Measurements from ENCODE around the gene ANO8. TPM values are rescaled to one million over a fixed set of nuclear protein-coding genes. Genes with fewer than 3 reads are reported as not detected.

Gene ANO8
- total RNA-seq, 1 experiment from 2014 or later: 0.82 TPM

GRCh38 chr19:17294051-17294891, 40.4 kb downstream of the ANO8 start:
- no peak overlapping the region for H3K9ac ChIP-seq (ENCODE audit: low read length)
- no peak overlapping the region for H3K4me3 ChIP-seq (ENCODE audit: low read length)
- peak; percentile 78 for DNase-seq
- H3K9me3 ChIP-seq (ENCODE audit: low read length): no peaks in the 10 kb centered on the region
- H3K27me3 ChIP-seq (ENCODE audit: low read length): no peaks in the 10 kb centered on the region
- H3K79me2 ChIP-seq (ENCODE audit: low read length): peaks cover 8% of the 10 kb centered on the region
- peaks cover 10% of the 10 kb centered on the region for H3K4me1 ChIP-seq (ENCODE audit: low read length)
- no peak overlapping the region for H3K4me2 ChIP-seq (ENCODE audit: low read depth, low read length, poor library complexity, severe bottlenecking)
- no peaks in the 10 kb centered on the region; the same call in 1 of the 2 replicates for H4K20me1 ChIP-seq (ENCODE audit: insufficient read depth, low read depth, low read length)
- no peak overlapping the region for H3K27ac ChIP-seq (ENCODE audit: low read length)
- no peak overlapping the region for H2AFZ ChIP-seq (ENCODE audit: low read length)
- H3K36me3 ChIP-seq (ENCODE audit: insufficient read depth, low read length): no peaks in the 10 kb centered on the region; the same call in 1 of the 2 replicates
- no peaks in the 10 kb centered on the region for H3K9me2 ChIP-seq (replicated peaks; ENCODE audit: insufficient read depth, low read length)

DNA sequence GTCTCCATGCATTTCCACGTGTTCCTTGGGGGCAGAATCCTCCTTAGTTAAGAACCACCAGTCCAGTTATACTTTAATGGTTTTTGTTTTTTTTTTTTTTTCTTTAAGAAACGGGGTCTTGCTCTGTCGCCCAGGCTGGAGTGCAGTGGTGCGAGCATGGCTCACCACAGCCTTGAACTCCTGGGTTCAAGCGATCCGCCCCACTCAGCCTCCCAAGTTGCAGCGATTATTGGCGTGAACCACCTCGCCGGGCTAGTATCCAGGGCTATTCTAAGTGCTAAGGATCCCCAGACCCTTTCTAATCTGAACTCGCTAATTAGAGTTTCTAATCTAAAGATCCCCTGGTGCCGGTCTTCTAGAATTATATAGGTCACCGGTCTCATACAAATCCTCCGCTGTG, 41.0 kb downstream of the ANO8 start:
- Histone ChIP-seq H3K79me2 (ENCODE audit: low read length) (peaks cover 8% of the 10 kb centered on the region), H3K4me2 (ENCODE audit: low read depth, low read length, poor library complexity, severe bottlenecking) (peak overlapping the region; percentile 75), H3K27me3 (ENCODE audit: low read length) (no peaks in the 10 kb centered on the region), H3K9me2 (replicated peaks; ENCODE audit: insufficient read depth, low read length) (no peaks in the 10 kb centered on the region), H3K36me3 (ENCODE audit: insufficient read depth, low read length) (no peaks in the 10 kb centered on the region; the same call in 1 of the 2 replicates), H3K9me3 (ENCODE audit: low read length) (no peaks in the 10 kb centered on the region), H4K20me1 (ENCODE audit: insufficient read depth, low read depth, low read length) (no peaks in the 10 kb centered on the region; the same call in 1 of the 2 replicates), H3K4me3 (ENCODE audit: low read length) (peak overlapping the region; percentile 20; the same call in 1 of the 2 replicates), H2AFZ (ENCODE audit: low read length) (no peak overlapping the region), H3K9ac (ENCODE audit: low read length) (peak overlapping the region; percentile 78; the same call in 1 of the 2 replicates), H3K4me1 (ENCODE audit: low read length) (peaks cover 10% of the 10 kb centered on the region), H3K27ac (ENCODE audit: low read length) (no peak overlapping the region)
- DNase-seq: no peak

DNA sequence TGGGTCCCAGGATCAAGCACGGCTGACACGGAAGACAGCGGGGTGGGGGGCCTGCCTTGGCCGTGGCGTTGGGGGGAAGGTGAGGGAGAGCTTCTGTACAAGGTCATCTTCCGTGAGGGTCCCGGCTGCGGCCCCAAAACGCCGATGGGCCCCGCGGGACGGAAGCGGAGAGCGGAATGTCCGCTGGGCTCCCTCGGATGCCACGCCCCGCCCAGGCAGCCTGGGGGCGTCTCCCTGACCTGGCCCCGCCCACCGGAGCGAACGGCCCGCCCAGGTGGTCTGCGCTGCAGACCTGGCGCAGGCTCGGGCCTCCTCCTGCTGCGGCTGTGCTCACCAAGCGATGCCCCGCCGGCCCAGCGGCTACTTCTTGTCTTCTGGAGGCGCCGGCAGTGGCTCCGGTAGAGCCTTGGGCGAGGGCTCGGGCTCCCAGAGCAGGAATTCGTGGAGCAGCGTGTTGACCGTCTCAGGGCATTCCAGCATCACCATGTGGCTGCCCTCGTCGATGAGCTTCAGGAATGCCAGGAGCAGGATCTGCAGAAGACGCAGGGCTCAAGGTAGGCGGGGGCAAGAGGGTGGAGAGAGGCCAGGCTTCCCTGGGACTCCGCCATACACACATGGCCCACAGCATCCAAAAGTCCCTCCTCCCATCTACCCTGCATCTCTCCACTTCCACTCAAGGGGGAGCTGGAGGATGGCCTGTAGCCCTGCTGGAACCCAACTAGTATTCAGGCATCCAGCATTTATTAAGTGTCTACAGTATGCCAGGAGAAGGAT, 42.2 kb downstream of the ANO8 start:
- peak overlapping the region; percentile 75 for H3K4me2 ChIP-seq (ENCODE audit: low read depth, low read length, poor library complexity, severe bottlenecking)
- H2AFZ ChIP-seq (ENCODE audit: low read length): peak overlapping the region; percentile 70; the same call in 1 of the 2 replicates
- H4K20me1 ChIP-seq (ENCODE audit: insufficient read depth, low read depth, low read length): no peaks in the 10 kb centered on the region; the same call in 1 of the 2 replicates
- H3K27me3 ChIP-seq (ENCODE audit: low read length): no peaks in the 10 kb centered on the region
- peak overlapping the region; percentile 72 for H3K4me3 ChIP-seq (ENCODE audit: low read length)
- peak overlapping the region; percentile 30; the same call in 1 of the 2 replicates for H3K27ac ChIP-seq (ENCODE audit: low read length)
- H3K9me2 ChIP-seq (replicated peaks; ENCODE audit: insufficient read depth, low read length): no peaks in the 10 kb centered on the region
- H3K4me1 ChIP-seq (ENCODE audit: low read length): peaks cover 10% of the 10 kb centered on the region
- no peaks in the 10 kb centered on the region for H3K9me3 ChIP-seq (ENCODE audit: low read length)
- no peaks in the 10 kb centered on the region for H3K36me3 ChIP-seq (ENCODE audit: insufficient read depth, low read length)
- H3K9ac ChIP-seq (ENCODE audit: low read length): peak overlapping the region; percentile 78
- DNase-seq: peak; percentile 94
- peaks cover 8% of the 10 kb centered on the region for H3K79me2 ChIP-seq (ENCODE audit: low read length)

GRCh38 chr19:17289489-17289888, 45.2 kb downstream of the ANO8 start:
- H3K4me2 ChIP-seq (ENCODE audit: low read depth, low read length, poor library complexity, severe bottlenecking): no peak overlapping the region
- no peak overlapping the region for H3K4me3 ChIP-seq (ENCODE audit: low read length)
- DNase-seq: peak; percentile 86
- H2AFZ ChIP-seq (ENCODE audit: low read length): no peak overlapping the region
- no peaks in the 10 kb centered on the region for H3K27me3 ChIP-seq (ENCODE audit: low read length)
- H3K9me3 ChIP-seq (ENCODE audit: low read length): no peaks in the 10 kb centered on the region
- H3K4me1 ChIP-seq (ENCODE audit: low read length): peaks cover 10% of the 10 kb centered on the region
- H4K20me1 ChIP-seq (ENCODE audit: insufficient read depth, low read depth, low read length): peaks cover 4% of the 10 kb centered on the region; the same call in 1 of the 2 replicates
- no peak overlapping the region for H3K9ac ChIP-seq (ENCODE audit: low read length)
- peaks cover 10% of the 10 kb centered on the region for H3K36me3 ChIP-seq (ENCODE audit: insufficient read depth, low read length)
- H3K79me2 ChIP-seq (ENCODE audit: low read length): peaks cover 8% of the 10 kb centered on the region
- no peak overlapping the region for H3K27ac ChIP-seq (ENCODE audit: low read length)
- H3K9me2 ChIP-seq (replicated peaks; ENCODE audit: insufficient read depth, low read length): no peaks in the 10 kb centered on the region

DNA sequence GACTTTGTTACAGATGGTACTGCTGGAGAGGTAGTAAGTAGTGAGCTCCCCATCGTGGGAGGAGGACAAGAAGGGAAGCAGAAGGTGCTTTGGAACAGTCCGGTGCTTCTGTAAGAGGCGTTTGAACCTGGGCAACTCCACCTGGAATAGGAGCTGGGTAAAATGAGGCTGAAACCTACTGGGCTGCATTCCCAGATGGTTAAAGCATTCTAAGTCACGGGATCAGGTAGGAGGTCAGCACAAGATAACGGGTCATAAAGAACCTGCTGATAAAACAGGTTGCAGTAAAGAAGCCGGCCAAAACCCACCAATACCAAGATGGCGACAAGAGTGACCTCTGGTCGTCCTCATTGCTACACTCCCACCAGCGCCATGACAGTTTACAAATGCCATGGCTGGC, 47.9 kb downstream of the ANO8 start:
- H3K36me3 ChIP-seq (ENCODE audit: insufficient read depth, low read length): peaks cover 21% of the 10 kb centered on the region
- no peak overlapping the region for H3K4me2 ChIP-seq (ENCODE audit: low read depth, low read length, poor library complexity, severe bottlenecking)
- no peak overlapping the region for H2AFZ ChIP-seq (ENCODE audit: low read length)
- no peak overlapping the region for H3K4me3 ChIP-seq (ENCODE audit: low read length)
- H4K20me1 ChIP-seq (ENCODE audit: insufficient read depth, low read depth, low read length): peaks cover 12% of the 10 kb centered on the region
- no peak for DNase-seq
- H3K9me3 ChIP-seq (ENCODE audit: low read length): no peaks in the 10 kb centered on the region
- peaks cover 12% of the 10 kb centered on the region for H3K4me1 ChIP-seq (ENCODE audit: low read length)
- no peaks in the 10 kb centered on the region for H3K9me2 ChIP-seq (replicated peaks; ENCODE audit: insufficient read depth, low read length)
- peaks cover 12% of the 10 kb centered on the region; the same call in 1 of the 2 replicates for H3K79me2 ChIP-seq (ENCODE audit: low read length)
- no peak overlapping the region for H3K9ac ChIP-seq (ENCODE audit: low read length)
- H3K27me3 ChIP-seq (ENCODE audit: low read length): no peaks in the 10 kb centered on the region
- no peak overlapping the region for H3K27ac ChIP-seq (ENCODE audit: low read length)

DNA sequence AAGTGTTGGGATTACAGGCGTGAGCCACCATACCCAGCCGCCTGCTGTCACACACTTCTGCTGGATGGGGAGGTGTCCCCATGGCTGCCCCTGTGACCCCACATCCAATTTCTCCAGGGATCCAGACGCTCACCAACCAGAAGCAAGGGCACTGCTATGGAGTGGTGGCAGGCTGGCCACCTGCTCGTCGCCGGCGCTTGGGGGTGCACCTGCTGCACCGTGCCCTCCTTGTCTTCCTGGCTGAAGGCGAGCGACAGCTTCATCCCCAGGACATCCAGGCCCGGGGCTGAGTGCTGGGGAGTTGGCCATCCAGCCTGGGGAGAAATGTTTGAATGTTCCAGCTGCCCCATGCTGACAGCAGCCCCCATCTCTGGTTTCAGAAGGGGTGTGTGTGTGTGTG, 48.4 kb downstream of the ANO8 start:
- Histone ChIP-seq H3K27me3 (ENCODE audit: low read length) (no peaks in the 10 kb centered on the region), H3K9me2 (replicated peaks; ENCODE audit: insufficient read depth, low read length) (no peaks in the 10 kb centered on the region), H4K20me1 (ENCODE audit: insufficient read depth, low read depth, low read length) (peaks cover 12% of the 10 kb centered on the region), H3K4me1 (ENCODE audit: low read length) (peaks cover 17% of the 10 kb centered on the region), H2AFZ (ENCODE audit: low read length) (no peak overlapping the region), H3K4me3 (ENCODE audit: low read length) (no peak overlapping the region), H3K9ac (ENCODE audit: low read length) (no peak overlapping the region), H3K36me3 (ENCODE audit: insufficient read depth, low read length) (peaks cover 21% of the 10 kb centered on the region), H3K9me3 (ENCODE audit: low read length) (no peaks in the 10 kb centered on the region), H3K27ac (ENCODE audit: low read length) (no peak overlapping the region), H3K4me2 (ENCODE audit: low read depth, low read length, poor library complexity, severe bottlenecking) (no peak overlapping the region), H3K79me2 (ENCODE audit: low read length) (peaks cover 15% of the 10 kb centered on the region; the same call in 1 of the 2 replicates)
- DNase-seq: no peak

GRCh38 chr19:17285415-17286135, 49.1 kb downstream of the ANO8 start:
- Histone ChIP-seq H3K9ac (ENCODE audit: low read length) (no peak overlapping the region), H3K4me2 (ENCODE audit: low read depth, low read length, poor library complexity, severe bottlenecking) (no peak overlapping the region), H3K27ac (ENCODE audit: low read length) (no peak overlapping the region), H3K4me1 (ENCODE audit: low read length) (peaks cover 23% of the 10 kb centered on the region), H3K79me2 (ENCODE audit: low read length) (peaks cover 15% of the 10 kb centered on the region; the same call in 1 of the 2 replicates), H2AFZ (ENCODE audit: low read length) (no peak overlapping the region), H3K36me3 (ENCODE audit: insufficient read depth, low read length) (peaks cover 21% of the 10 kb centered on the region), H3K9me3 (ENCODE audit: low read length) (no peaks in the 10 kb centered on the region), H4K20me1 (ENCODE audit: insufficient read depth, low read depth, low read length) (peaks cover 12% of the 10 kb centered on the region), H3K4me3 (ENCODE audit: low read length) (no peak overlapping the region), H3K27me3 (ENCODE audit: low read length) (no peaks in the 10 kb centered on the region), H3K9me2 (replicated peaks; ENCODE audit: insufficient read depth, low read length) (no peaks in the 10 kb centered on the region)
- no peak for DNase-seq

Measured in Karpas-422 (cell line).